ENCODE data around the gene ARHGEF19. TPM values are rescaled to one million over a fixed set of nuclear protein-coding genes. Genes with fewer than 3 reads are reported as not detected.

Gene ARHGEF19
- total and polyA plus RNA-seq, 9 of the 15 experiments (the other 6 are each of a cell fraction or from before 2014, with no cell fraction given), result 0.73 to 21.0 (median 5.2) TPM

- TF ChIP-seq U2AF1 (optimal IDR thresholded peaks at IDR 0.05; ENCODE audit: low read depth, low read length) (no peak), JUNB (CRISPR knock-in tag; conservative IDR thresholded peaks at IDR 0.05) (no peak), RBM22 (IDR thresholded peaks at IDR 0.05; ENCODE audit: low read depth, low read length, poor library complexity, severe bottlenecking) (peak; percentile 84), ZNF395 (CRISPR knock-in tag; IDR thresholded peaks at IDR 0.05) (peak; percentile 32; the same call in 1 of the 2 replicates), TSHZ1 (CRISPR knock-in tag; IDR thresholded peaks at IDR 0.05) (no peak), ZNF511 (CRISPR knock-in tag; IDR thresholded peaks at IDR 0.05) (no peak), CREM (IDR thresholded peaks at IDR 0.05; ENCODE audit: low read depth) (peak; percentile 96), ELK1 (CRISPR knock-in tag; IDR thresholded peaks at IDR 0.05) (no peak), THRA (IDR thresholded peaks at IDR 0.05) (no peak), ZNF76 (CRISPR knock-in tag; IDR thresholded peaks at IDR 0.05; ENCODE audit: borderline replicate concordance) (0 out of 2 replicates have a peak, but pooled peaks have one; percentile 11), TAL1 (IDR thresholded peaks at IDR 0.05) (no peak), PTTG1 (tag; IDR thresholded peaks at IDR 0.05; ENCODE audit: low read depth) (no peak), CSDE1 (IDR thresholded peaks at IDR 0.05) (no peak; a peak in 2 of 4 replicates), TFAM (CRISPR knock-in tag; conservative IDR thresholded peaks at IDR 0.05) (no peak), POLR2AphosphoS2 (IDR thresholded peaks at IDR 0.05; ENCODE audit: low read length) (no peak)
Observed at GRCh38 chr1:16236511-16237342, 24.3 kb upstream of the ARHGEF19 start, which contains the start of gene CPLANE2 (continued).

Data from K562 (cell line).